ENCODE data around the gene EYS.

Gene EYS

GRCh38 chr6:64128301-64129024 is 1578.6 kb downstream of the EYS start:
- no peak for DNase-seq (ENCODE audit: low spot score)

- DNase-seq (ENCODE audit: low spot score), result no peak
These were observed 1583.0 kb downstream of the EYS start for GRCh38 chr6:64123761-64124633.

- DNase-seq (ENCODE audit: low spot score), result no peak
These were observed 1584.2 kb downstream of the EYS start for GRCh38 chr6:64122712-64123375.

- no peak for DNase-seq (ENCODE audit: low spot score)
These were observed 1585.9 kb downstream of the EYS start for GRCh38 chr6:64121011-64121565.

- no peak for DNase-seq (ENCODE audit: low spot score)
These were observed 1593.3 kb downstream of the EYS start for GRCh38 chr6:64113704-64114103.

DNA sequence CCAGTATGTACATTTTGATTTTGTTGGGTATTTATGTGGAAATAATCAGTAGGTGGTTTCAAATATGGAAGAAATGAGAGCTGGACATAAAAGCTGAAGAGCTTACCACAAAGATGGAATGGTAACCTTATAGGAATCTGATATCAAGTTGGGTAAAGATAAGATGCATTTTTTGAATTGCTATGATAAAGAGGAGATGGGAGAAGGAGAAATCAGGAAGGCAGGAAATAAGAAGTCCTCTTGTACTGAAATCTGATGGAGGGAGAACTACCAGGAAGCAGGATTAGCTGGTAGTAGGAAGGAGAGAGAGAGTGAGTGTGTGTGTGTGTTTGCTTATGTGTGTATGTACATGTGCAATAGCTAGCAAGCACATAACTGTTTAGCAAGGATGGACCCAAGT is 1603.0 kb downstream of the EYS start:
- no peak for DNase-seq (ENCODE audit: low spot score)

DNA sequence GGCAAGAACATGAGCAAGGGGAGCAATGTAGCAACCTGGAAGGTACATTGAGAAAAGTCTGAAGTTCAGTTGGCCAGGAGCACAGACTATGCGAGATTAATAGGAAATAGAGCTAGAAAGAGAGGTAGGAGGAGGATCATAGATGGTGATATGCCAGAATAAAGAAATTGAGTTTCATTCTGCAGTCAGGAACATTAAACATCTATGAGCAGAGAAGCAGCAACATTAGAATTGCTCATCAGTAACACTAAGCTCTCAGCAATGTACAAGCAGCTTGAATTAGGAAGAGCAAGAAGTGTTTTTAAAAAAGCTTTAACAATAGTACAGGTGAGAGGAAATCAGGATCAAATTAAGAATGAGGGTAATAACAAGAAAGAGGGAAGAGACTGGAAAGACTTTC is 1603.5 kb downstream of the EYS start:
- DNase-seq (ENCODE audit: low spot score), result no peak

DNA sequence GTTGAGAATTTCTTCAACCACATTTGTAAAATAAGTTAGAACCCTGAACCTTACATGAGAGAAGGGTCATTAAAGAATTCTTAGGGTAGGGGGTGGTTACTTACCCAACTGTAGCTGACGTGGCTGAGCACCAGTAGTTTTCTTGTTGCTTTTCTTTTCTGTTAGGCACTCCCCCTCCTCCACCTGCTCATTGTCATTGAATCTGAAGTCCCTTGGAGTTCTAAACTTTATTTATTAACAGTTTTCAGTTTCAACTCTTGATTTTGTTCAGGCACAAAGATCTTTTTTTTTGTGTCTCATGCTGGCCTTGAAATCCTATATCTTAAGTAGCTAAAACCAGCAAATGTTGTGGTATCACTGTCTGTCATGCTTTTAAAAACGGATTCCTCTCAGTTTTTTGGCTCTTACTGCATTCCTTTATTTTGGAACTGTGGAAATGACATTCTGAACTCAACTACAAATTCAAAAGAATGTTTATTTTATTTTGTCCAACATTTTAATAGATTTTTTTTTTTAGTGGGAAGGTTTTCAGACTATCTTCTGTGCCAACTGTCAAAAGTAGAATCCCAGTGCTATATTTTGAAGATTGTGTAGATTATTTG is 1606.2 kb downstream of the EYS start:
- no peak for DNase-seq (ENCODE audit: low spot score)

GRCh38 chr6:64090352-64090751 is 1616.7 kb downstream of the EYS start:
- no peak for DNase-seq (ENCODE audit: low spot score)

DNA sequence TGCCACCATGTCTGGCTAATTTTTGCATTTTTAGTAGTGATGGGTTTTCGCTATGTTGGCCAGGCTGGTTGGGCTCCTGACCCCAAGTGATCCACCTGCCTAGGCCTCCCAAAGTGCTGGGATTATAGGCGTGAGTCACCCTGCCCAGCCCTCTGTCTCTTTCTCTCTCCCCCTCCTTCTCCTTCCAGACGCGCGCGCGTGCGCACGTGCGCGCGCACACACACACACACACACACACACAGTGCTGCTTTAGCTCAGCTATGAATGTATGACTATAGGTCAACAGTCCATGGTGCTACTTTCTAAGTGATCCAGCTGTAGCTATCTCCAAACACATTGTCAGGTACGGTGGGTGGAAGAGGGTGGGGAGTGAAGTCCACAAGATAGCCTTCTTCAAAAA is 1621.9 kb downstream of the EYS start:
- no peak for DNase-seq (ENCODE audit: low spot score)

DNA sequence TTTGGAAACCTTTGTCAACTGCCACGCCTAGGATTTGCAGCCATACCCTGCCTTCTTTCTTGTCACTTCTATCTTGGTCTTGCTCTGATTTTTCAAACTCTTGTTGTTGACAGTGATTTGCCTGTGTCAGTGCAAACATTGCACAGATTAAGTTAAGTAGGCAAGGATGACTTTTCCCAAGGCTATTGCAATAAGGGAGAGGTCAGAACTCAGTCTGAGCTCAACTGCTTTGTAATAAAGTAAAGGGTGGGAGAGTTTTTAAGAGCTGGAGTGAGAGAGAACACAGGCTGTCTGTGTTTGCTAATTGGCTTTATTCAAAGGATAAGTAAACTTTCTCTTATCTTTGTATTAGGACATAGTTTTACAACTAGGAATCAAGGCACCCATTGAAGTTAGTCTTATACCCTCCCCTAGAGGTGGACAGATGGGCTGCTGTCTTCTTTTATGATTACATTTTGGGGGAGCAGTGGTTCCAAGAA is 1622.8 kb downstream of the EYS start:
- DNase-seq (ENCODE audit: low spot score), result no peak

DNA sequence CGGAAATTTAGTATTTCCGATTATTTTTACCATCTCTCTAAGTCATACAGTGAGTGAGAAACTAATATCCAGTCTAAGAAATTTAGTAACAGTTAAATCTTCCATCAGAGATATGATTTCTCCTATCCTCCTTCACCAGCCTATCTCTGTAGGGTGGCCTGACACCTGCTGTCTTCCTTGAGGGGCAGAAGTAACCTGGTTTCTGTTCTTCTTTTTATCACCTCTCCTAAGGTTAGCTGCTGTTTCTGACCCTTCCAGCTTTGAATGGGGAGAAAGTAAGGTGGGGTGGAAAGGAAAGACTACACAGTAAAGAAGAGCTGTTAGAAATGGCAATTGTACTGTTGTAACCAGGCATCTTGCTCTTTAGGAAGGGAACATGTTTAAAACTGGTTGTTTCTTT is 1623.8 kb downstream of the EYS start:
- DNase-seq (ENCODE audit: low spot score), result no peak

DNA sequence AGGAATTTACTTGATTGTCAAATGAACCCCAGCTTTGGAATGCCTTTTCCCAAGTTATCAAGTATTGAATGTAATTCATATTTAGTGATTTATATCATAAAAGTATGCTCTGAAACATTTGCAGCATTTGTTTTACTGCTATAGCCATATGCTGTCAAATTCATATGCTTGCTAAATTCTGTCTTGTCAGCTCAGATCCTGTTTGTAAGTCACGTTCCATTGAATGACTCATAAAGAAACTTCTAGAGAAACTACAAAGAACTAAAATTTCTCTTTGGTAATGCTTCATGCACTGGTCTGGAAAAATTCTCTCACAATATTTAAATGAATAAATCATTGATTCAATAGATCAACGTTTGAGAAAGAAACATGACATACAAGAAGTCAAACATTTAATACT is 1625.6 kb downstream of the EYS start:
- DNase-seq (ENCODE audit: low spot score), result no peak

DNA sequence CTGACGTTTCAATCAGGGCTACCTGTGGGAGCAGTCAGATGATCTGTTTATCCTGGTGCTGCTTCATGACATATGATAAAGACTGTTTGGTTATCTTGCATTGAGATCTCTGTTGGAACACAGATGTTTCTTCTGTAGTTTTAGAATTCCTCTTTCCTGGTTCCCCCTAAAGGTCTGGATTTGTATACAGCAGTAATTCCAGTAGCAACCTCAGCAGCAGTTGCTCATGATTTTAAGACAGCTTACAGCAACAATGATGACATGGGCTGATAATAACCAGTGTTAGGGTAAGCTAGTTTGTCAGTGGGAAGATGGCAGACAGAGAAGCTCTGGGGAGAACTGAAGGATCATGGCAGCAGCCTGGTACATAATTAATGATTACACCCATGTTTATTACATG is 1632.0 kb downstream of the EYS start:
- DNase-seq (ENCODE audit: low spot score), result no peak

DNA sequence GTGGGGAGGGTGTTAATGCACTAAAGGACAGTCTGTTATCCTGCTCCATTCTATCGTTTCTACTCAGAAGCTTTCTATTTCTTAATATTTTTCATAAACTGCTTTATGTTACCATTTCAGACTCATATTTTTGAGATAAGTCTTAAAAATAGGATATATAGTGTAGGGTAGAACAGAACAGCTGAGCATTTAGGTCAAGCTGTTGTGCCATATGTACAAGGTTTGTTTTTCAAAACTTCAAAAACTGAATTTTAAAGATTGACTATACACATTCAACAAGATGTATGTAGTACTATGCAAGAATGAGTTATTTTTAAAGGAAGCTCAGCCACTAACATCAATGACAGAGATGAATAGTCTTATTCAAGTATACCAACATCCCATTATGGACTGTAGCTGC is 1634.3 kb downstream of the EYS start:
- no peak for DNase-seq (ENCODE audit: low spot score)

DNA sequence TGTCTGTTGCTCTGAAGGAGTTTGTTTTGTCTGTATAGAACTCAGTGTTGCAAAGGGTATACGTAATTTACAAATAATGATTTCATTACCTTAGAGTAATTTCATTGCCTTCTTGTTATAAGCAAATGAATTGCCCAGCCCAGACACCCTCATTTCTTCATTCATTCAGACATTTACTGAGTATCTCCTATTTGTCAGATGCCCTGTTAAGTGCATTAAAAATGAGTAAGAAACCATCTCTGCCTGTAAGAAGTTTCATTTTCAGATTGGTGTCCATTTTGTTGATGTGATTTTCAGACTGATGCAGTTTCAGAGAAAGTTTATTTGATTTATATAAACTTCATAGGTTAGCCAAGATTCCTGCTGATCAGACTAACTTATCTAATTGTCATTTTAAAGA is 1642.1 kb downstream of the EYS start:
- no peak for DNase-seq (ENCODE audit: low spot score)

GRCh38 chr6:64062960-64063683 is 1643.9 kb downstream of the EYS start:
- no peak for DNase-seq (ENCODE audit: low spot score)

DNA sequence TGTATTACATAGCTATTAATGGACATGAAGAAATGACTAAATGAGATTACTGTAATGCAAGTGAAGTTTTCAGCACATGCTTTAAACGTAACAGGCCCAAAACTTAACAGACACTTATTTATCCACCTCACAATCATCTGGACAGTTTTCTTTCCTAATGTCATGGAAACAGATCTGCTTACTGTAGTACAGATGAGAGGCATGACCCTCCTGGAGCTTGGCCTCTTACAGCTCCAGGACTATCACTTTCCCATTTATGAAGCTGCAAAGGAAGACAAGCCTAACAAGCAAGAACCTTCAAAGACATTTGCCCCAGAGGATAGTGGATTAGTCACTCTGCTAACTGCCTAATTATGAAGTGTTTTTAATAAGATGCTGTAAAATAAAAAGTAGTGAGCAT is 1652.2 kb downstream of the EYS start:
- no peak for DNase-seq (ENCODE audit: low spot score)

DNA sequence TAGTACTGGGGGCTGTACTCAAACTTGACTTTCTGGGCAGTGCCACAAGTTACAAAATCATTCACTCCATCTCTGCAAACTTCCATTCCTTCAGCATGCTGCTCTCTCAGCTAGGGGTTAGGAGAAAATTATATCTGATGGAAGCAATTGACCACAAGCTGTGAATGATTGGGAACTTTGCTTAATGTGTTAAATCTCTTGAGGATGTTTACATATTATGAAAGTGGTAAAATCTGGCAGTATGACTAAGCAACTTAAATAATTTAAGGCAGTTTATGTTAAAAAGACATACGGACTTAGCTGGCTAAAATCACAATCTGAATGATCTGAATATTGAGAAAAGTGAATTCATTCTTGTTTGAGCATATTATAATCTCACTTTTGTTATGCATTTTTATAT is 1656.4 kb downstream of the EYS start:
- DNase-seq (ENCODE audit: low spot score), result no peak

GRCh38 chr6:64049736-64050135 is 1657.3 kb downstream of the EYS start:
- no peak for DNase-seq (ENCODE audit: low spot score)

- no peak for DNase-seq (ENCODE audit: low spot score)
These were observed 1660.2 kb downstream of the EYS start for GRCh38 chr6:64046746-64047208.
